SJSA1 (cell line): ENCODE measurements around the gene FSD1L. TPM values are rescaled to one million over a fixed set of nuclear protein-coding genes. Genes with fewer than 3 reads are reported as not detected.
"Not testable (repeated sequence)": the region's sequence is repeated elsewhere in the genome, so short reads cannot be mapped to it uniquely, and the experiment has no call there.

Source experiments
- DNase-seq, 2 experiments: peaks; one replicate each; pipeline ENCODE4 v3.0.0-alpha.2; 2015 to 2020; ENCODE audit warnings: low spot score in 2 of 2, low read depth in 1 of 2
- H3K27ac ChIP-seq: fragments of 250-450 bp; sonication (Bioruptor Pico); 2 replicates; pipeline ENCODE4 v1.5.1; 2020; ENCODE audit warnings: mild to moderate bottlenecking, moderate library complexity
- H3K27me3 ChIP-seq: fragments of 250-450 bp; sonication (Bioruptor Pico); replicated peaks from 2 replicates; pipeline ENCODE4 v1.5.1; 2020; ENCODE audit warnings: mild to moderate bottlenecking, moderate library complexity
- H3K36me3 ChIP-seq: fragments of 250-450 bp; sonication (Bioruptor Pico); 2 replicates; pipeline ENCODE4 v1.5.1; 2020; ENCODE audit warnings: mild to moderate bottlenecking
- H3K4me1 ChIP-seq: fragments of 250-450 bp; sonication (Bioruptor Pico); replicated peaks from 2 replicates; pipeline ENCODE4 v1.6.1; 2021; ENCODE audit warnings: mild to moderate bottlenecking
- H3K4me3 ChIP-seq: fragments of 250-450 bp; sonication (Bioruptor Pico); 2 replicates; pipeline ENCODE4 v1.5.1; 2020; ENCODE audit warnings: mild to moderate bottlenecking
- H3K9me3 ChIP-seq: fragments of 250-450 bp; sonication (Bioruptor Pico); replicated peaks from 2 replicates; pipeline ENCODE4 v1.5.1; 2020; ENCODE audit warnings: mild to moderate bottlenecking
- total RNA-seq: library from RNA; depleted of rRNA; stranded (reverse); fragments of >200 nt; shearing (Covaris generic); gene quantifications from 2 replicates; pipeline ENCODE4 v1.2.3, GENCODE V29; 2014

FSD1L gene
- total RNA-seq, 1 experiment from 2014 or later = 2.2 TPM

DNA sequence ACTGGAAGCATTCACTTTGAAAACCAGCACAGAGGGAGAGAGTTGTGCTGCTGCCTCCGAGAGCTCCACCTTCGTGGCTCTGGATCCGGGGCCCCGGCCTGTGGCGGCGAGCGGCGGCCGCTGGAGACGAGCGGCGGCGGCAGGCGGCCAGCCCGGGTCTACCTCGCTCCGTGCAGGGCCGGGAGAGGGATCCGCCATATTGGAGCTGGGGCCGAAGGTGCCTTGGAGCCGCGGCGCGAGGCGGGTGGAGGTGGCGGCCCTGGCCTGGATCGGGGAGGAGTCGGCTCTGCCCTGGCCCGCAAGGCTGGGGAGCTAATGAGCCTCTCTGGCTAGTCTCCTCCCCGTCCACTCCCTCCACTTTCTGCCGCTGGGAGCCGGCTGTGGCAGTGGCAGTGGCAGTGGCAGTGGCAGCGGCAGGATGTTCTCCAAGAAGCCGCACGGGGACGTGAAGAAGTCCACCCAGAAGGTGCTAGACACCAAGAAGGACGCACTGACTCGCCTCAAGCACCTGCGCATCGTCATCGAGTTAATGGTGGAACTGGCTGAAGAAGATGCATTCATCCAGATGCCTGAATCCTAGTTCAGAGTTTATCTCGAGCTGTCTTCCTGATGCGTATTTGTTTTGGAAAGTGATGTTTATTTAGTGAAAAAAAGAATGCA lies 72.0 kb downstream of the FSD1L start:
- DNase-seq = not testable (repeated sequence)

GRCh38 chr9:105520992-105521391 lies 73.2 kb downstream of the FSD1L start:
- not testable (repeated sequence) for H3K27ac ChIP-seq, H3K4me3 ChIP-seq, DNase-seq, H3K9me3 ChIP-seq, H3K27me3 ChIP-seq, H3K4me1 ChIP-seq
- H3K36me3 ChIP-seq = peaks cover 17% of the 10 kb centered on the region

More for the DNA sequence above, 72.0 kb downstream of the FSD1L start:
- H3K27ac ChIP-seq, H3K4me3 ChIP-seq, H3K27me3 ChIP-seq, H3K9me3 ChIP-seq, H3K4me1 ChIP-seq: not testable (repeated sequence)
- peaks cover 16% of the 10 kb centered on the region for H3K36me3 ChIP-seq

DNA sequence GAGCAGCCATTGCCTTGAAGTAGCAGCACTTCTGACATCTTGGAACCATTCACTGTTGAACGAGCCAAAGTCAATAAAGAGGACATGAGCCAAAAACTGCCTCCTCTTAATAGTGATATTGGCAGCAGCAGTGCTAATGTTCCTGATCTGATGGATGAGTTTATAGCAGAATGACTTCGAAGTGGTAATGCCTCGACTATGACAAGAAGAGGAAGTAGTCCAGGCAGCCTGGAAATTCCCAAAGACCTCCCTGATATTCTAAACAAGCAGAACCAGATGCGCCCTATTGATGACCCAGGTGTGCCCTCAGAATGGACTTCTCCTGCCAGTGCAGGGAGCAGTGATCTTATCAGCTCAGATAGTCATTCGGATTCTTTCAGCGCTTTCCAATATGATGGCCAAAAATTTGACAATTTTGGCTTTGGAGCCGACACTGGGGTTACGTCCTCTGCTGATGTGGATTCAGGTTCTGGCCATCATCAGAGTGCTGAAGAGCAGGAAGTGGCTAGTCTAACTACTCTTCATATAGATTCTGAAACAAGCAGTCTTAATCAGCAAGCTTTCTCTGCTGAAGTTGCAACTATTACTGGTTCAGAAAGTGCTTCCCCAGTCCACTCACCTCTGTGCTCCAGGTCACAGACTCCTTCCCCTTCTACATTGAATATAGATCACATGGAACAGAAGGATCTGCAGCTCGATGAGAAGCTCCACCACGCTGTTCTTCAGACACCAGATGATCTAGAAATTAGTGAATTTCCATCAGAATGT lies 75.0 kb downstream of the FSD1L start:
- H3K27me3 ChIP-seq, H3K4me3 ChIP-seq, H3K4me1 ChIP-seq, H3K9me3 ChIP-seq, H3K36me3 ChIP-seq, DNase-seq, H3K27ac ChIP-seq: not testable (repeated sequence)

DNA sequence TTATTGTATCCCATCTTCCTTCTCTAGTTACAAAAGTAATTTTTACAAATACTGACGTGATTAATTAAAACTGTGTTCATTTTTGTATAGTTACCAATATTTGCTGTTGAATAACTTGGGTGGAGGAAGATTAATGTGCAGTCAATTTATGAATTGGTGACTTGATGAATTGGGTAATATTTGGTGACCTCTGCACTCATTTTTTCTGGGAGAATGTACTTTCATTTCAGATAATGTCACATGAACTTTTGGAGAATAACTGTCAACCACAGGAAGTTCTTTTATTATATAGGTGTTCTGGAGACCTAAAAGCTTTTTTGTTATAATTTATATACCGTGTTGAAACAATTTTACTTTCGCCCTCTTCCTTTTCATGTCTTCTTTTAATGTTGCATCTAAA lies 83.7 kb downstream of the FSD1L start:
- no peak overlapping the region for H3K27ac ChIP-seq
- no peak overlapping the region for H3K4me3 ChIP-seq
- DNase-seq = no peak
- H3K4me1 ChIP-seq = no peaks in the 10 kb centered on the region
- no peaks in the 10 kb centered on the region for H3K27me3 ChIP-seq
- no peaks in the 10 kb centered on the region for H3K9me3 ChIP-seq
- H3K36me3 ChIP-seq = peaks cover 4% of the 10 kb centered on the region

DNA sequence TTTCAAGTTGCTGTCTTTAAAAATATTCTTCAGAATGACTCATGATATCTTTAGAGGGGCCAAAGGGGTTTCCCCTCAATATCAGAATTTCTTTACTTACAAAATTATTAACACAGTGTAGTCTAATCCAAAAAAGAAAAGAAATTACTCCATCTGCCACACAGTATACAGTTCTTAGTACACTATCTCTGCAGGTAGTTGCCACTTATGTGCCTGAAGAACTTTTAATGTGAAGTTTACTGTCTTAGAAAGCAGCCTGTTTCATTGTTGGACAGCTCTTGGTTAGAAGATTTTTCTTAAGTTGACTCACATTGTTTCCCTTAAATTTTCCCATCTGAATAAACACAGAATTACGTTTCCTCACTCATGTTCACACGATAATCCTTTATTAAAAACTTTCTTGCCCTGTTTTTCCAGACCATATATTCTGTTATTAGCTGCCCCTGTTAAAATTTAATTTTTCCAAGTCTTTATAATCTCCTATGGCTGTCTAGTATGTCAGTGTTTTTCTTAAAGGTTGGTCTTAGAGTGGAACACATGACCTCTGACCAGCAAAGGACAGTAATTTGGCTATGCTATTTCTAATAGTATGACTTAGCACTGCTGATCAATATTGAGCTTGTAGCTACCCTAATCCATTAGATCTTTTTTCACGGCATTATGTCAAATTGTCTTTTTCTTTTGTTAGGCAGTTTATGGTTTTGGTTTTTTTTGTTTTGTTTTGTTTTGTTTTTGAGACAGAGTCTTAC lies 88.3 kb downstream of the FSD1L start:
- Histone ChIP-seq H3K27ac (no peak overlapping the region), H3K4me3 (no peak overlapping the region), H3K36me3 (no peaks in the 10 kb centered on the region; the same call in 1 of the 2 replicates), H3K9me3 (no peaks in the 10 kb centered on the region), H3K4me1 (no peaks in the 10 kb centered on the region), H3K27me3 (no peaks in the 10 kb centered on the region)
- DNase-seq = no peak

DNA sequence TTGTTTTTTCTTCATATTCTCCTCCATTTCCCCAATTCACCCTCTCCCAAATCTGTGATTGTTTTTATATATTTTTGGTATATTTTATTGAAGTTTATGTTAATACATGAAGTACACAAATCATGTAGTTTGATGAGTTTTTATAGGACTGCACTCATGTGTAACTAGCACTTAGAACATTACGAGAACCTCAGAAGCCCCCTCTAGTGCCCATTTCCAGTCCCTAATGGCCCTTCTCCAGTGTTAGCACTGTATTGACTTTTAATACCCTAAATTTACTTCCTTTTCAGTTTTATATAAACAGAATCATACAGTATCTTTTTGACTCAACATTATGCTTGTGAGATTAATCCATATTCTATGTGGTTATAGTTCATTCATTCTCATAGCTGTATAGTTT lies 91.6 kb downstream of the FSD1L start:
- no peak for DNase-seq

GRCh38 chr9:105541838-105542237 lies 94.0 kb downstream of the FSD1L start:
- no peaks in the 10 kb centered on the region for H3K4me1 ChIP-seq
- no peak overlapping the region for H3K27ac ChIP-seq
- H3K27me3 ChIP-seq = no peaks in the 10 kb centered on the region
- H3K36me3 ChIP-seq = 0 out of 2 replicates have a peak, but pooled peaks cover 2% of the 10 kb centered on the region
- no peak overlapping the region for H3K4me3 ChIP-seq
- no peaks in the 10 kb centered on the region for H3K9me3 ChIP-seq
- DNase-seq = no peak

More for the DNA sequence above, 91.6 kb downstream of the FSD1L start:
- Histone ChIP-seq H3K9me3 (no peaks in the 10 kb centered on the region), H3K4me1 (no peaks in the 10 kb centered on the region), H3K36me3 (no peaks in the 10 kb centered on the region; the same call in 1 of the 2 replicates), H3K4me3 (no peak overlapping the region), H3K27me3 (no peaks in the 10 kb centered on the region), H3K27ac (no peak overlapping the region)

DNA sequence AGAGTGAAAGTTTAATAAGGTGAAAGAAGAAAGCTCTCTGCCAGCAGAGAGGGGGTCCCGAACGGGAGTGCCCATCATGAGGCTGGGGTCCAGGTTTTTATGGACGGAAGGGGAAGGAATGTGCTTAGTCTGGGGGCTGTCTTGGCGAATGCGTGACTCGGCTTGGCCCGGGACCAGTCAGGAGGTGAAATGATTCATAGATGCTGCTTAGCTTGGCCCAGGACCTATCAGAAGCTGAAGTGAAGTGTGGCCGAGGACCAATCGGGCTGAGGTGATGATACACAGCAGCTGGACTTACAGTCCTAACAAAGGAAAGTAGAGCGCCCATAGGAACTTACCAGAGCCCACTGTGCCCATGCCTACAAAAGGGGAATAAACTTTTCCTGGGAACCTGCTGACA lies 106.2 kb downstream of the FSD1L start:
- 0 out of 2 replicates have a peak, but pooled peaks cover 4% of the 10 kb centered on the region for H3K9me3 ChIP-seq
- H3K4me1 ChIP-seq = peaks cover 4% of the 10 kb centered on the region; the same call in 1 of the 2 replicates
- peaks cover 8% of the 10 kb centered on the region; the same call in 1 of the 2 replicates for H3K27me3 ChIP-seq
- H3K27ac ChIP-seq = no peak overlapping the region
- no peak overlapping the region for H3K4me3 ChIP-seq
- no peak for DNase-seq
- H3K36me3 ChIP-seq = no peaks in the 10 kb centered on the region

DNA sequence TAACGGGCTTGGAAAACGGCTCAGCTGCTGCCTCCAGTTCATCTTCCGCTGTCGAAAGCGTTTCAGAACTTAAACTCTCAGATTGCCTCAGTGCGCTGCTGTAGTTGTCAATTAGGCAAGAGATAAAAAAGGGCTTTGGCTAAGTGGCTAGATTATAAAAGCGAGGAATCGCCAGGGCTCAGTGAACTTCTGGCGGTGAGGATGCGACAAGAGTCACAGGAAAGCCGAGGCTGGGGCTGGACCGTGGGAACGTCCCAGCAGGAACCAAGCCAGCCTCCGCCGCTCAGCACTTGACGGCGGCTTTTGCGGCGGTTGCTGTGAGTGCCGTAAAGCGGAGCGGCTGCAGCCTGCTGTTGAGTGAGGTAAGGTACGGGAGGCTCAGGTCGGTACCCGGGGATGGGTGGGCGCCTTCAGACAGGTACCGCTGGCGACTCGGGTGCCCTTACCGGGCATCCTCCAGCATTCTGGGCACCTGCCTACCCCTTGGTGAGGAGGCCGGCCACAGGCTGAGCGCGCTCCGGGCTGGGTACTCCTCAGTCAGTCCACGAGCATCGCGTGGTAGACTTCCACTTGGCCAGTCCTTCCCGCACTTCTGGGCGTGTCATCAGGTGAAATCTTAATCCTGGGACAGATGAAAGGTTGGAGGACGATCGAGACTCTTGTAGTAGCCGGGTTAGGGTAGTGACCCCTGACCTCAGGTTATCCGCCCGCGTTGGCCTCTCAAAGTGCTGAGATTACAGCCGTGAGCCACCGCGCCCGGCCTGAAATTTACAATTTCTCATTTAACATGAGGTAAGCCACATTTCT lies 110.2 kb downstream of the FSD1L start, which contains the start of gene FKTN:
TSS of gene FKTN (plus strand) at position 328 of the 807 bp plus-strand sequence. CDS start 16,902 bp downstream, outside the sequence.
- Histone ChIP-seq H3K27me3 (peaks cover 8% of the 10 kb centered on the region; the same call in 1 of the 2 replicates), H3K27ac (no peak within 1 kb of the TSS), H3K4me1 (peaks cover 4% of the 10 kb centered on the region; the same call in 1 of the 2 replicates), H3K36me3 (peaks cover 6% of the 10 kb centered on the region; the same call in 1 of the 2 replicates), H3K4me3 (peak within 1 kb of the TSS; percentile 70), H3K9me3 (peaks cover 13% of the 10 kb centered on the region)
- DNase-seq = peak; percentile 78 to 80

- DNase-seq = no peak
These were observed 124.6 kb downstream of the FSD1L start for GRCh38 chr9:105572455-105572854.

GRCh38 chr9:105579952-105580351 lies 132.1 kb downstream of the FSD1L start:
- H3K4me1 ChIP-seq, H3K27ac ChIP-seq: not testable (repeated sequence)

More at GRCh38 chr9:105572455-105572854, 124.6 kb downstream of the FSD1L start:
- Histone ChIP-seq H3K4me1 (no peaks in the 10 kb centered on the region), H3K4me3 (no peak overlapping the region), H3K27me3 (no peaks in the 10 kb centered on the region), H3K9me3 (no peaks in the 10 kb centered on the region), H3K27ac (no peak overlapping the region), H3K36me3 (peaks cover 11% of the 10 kb centered on the region)

GRCh38 chr9:105581550-105581949 lies 133.7 kb downstream of the FSD1L start:
- not testable (repeated sequence) for H3K27ac ChIP-seq, H3K36me3 ChIP-seq, DNase-seq

More at GRCh38 chr9:105579952-105580351, 132.1 kb downstream of the FSD1L start:
- not testable (repeated sequence) for H3K36me3 ChIP-seq, H3K4me3 ChIP-seq, DNase-seq, H3K27me3 ChIP-seq, H3K9me3 ChIP-seq

DNA sequence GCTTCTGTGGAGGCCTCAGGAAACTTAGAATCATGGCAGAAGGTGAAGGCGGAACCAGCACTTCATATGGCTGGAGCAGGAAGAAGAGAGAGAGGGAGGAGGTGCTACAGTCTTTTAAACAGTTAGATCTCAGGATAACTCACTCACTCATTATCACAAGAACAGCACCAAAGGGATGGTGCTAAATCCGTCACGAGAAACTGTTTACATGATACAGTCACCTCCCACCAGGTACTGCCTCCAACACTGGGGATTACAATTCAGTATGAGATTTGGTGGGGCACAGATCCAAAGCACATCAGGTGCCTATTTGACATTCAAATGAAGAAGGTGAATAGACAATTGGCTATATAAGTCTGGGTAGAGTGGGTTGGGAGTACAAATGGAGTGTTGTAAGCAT lies 145.3 kb downstream of the FSD1L start:
- Histone ChIP-seq H3K27me3 (no peaks in the 10 kb centered on the region), H3K9me3 (no peaks in the 10 kb centered on the region)

More at GRCh38 chr9:105581550-105581949, 133.7 kb downstream of the FSD1L start:
- not testable (repeated sequence) for H3K9me3 ChIP-seq, H3K27me3 ChIP-seq, H3K4me1 ChIP-seq, H3K4me3 ChIP-seq

More for the DNA sequence above, 145.3 kb downstream of the FSD1L start:
- Histone ChIP-seq H3K36me3 (peaks cover 12% of the 10 kb centered on the region; the same call in 1 of the 2 replicates), H3K4me1 (no peaks in the 10 kb centered on the region), H3K27ac (no peak overlapping the region), H3K4me3 (no peak overlapping the region)
- DNase-seq = no peak
